Dendritic cell treated with granulocyte-macrophage colony-stimulating factor and Interleukin-4, amounts not matched to agents 40 ng/mL and 50 ng/mL, for 4 days (primary cell): ENCODE measurements around the gene MAS1L.

Experiments used
- H3K27ac Mint-ChIP-seq: one replicate; pipeline ENCODE4 v1.8.0; 2022; ENCODE audit warnings: mild to moderate bottlenecking, mixed read lengths
- H3K27me3 Mint-ChIP-seq: one replicate; pipeline ENCODE4 v1.8.0; 2022; ENCODE audit warnings: mild to moderate bottlenecking, mixed read lengths
- H3K36me3 Mint-ChIP-seq: one replicate; pipeline ENCODE4 v1.8.0; 2022; ENCODE audit warnings: low read depth, mixed read lengths
- H3K4me1 Mint-ChIP-seq: one replicate; pipeline ENCODE4 v1.8.0; 2022; ENCODE audit warnings: low read depth, mixed read lengths
- H3K4me3 Mint-ChIP-seq: one replicate; pipeline ENCODE4 v1.8.0; 2022; ENCODE audit warnings: mild to moderate bottlenecking, moderate library complexity, mixed read lengths
- H3K9me3 Mint-ChIP-seq: one replicate; pipeline ENCODE4 v1.8.0; 2022; ENCODE audit warnings: mixed read lengths
- intact Hi-C: fragments of 100-400 bp; cut with micrococcal nuclease; formaldehyde crosslinking; loops from one replicate; pipeline ENCODE4 v1.15.0; 2022

The MAS1L gene

GRCh38 chr6:29483735-29484134 lies 4.0 kb downstream of the MAS1L start:
- Mint-ChIP-seq H3K27me3 (no peaks in the 10 kb centered on the region), H3K4me1 (no peaks in the 10 kb centered on the region), H3K36me3 (no peaks in the 10 kb centered on the region), H3K4me3 (no peak overlapping the region), H3K27ac (no peak overlapping the region), H3K9me3 (no peaks in the 10 kb centered on the region)
- intact Hi-C loops, result no loop called here

- no peak overlapping the region for H3K27ac Mint-ChIP-seq
- H3K36me3 Mint-ChIP-seq, result no peaks in the 10 kb centered on the region
- no peaks in the 10 kb centered on the region for H3K27me3 Mint-ChIP-seq
- H3K4me1 Mint-ChIP-seq, result no peaks in the 10 kb centered on the region
- H3K4me3 Mint-ChIP-seq, result no peak overlapping the region
- intact Hi-C loops, result no loop called here
- no peaks in the 10 kb centered on the region for H3K9me3 Mint-ChIP-seq
Observed at GRCh38 chr6:29483186-29483585, 4.6 kb downstream of the MAS1L start.

GRCh38 chr6:29479560-29479959 lies 8.2 kb downstream of the MAS1L start:
- H3K36me3 Mint-ChIP-seq, result no peaks in the 10 kb centered on the region
- intact Hi-C loops, result no loop called here
- no peaks in the 10 kb centered on the region for H3K27me3 Mint-ChIP-seq
- no peak overlapping the region for H3K27ac Mint-ChIP-seq
- no peaks in the 10 kb centered on the region for H3K9me3 Mint-ChIP-seq
- no peaks in the 10 kb centered on the region for H3K4me1 Mint-ChIP-seq
- H3K4me3 Mint-ChIP-seq, result no peak overlapping the region

- Mint-ChIP-seq H3K9me3 (no peaks in the 10 kb centered on the region), H3K36me3 (no peaks in the 10 kb centered on the region), H3K4me3 (no peak overlapping the region), H3K27me3 (no peaks in the 10 kb centered on the region), H3K4me1 (no peaks in the 10 kb centered on the region), H3K27ac (no peak overlapping the region)
- intact Hi-C loops, result no loop called here
Observed at GRCh38 chr6:29478740-29479139, 9.0 kb downstream of the MAS1L start.

GRCh38 chr6:29477923-29478450 lies 9.8 kb downstream of the MAS1L start:
- Mint-ChIP-seq H3K4me1 (no peaks in the 10 kb centered on the region), H3K27ac (no peak overlapping the region), H3K4me3 (no peak overlapping the region), H3K9me3 (no peaks in the 10 kb centered on the region), H3K27me3 (no peaks in the 10 kb centered on the region), H3K36me3 (no peaks in the 10 kb centered on the region)
- intact Hi-C loops, result no loop called here

- H3K4me3 Mint-ChIP-seq, result no peak overlapping the region
- H3K4me1 Mint-ChIP-seq, result no peaks in the 10 kb centered on the region
- H3K9me3 Mint-ChIP-seq, result no peaks in the 10 kb centered on the region
- intact Hi-C loops, result no loop called here
- no peak overlapping the region for H3K27ac Mint-ChIP-seq
- no peaks in the 10 kb centered on the region for H3K27me3 Mint-ChIP-seq
- H3K36me3 Mint-ChIP-seq, result no peaks in the 10 kb centered on the region
Observed at GRCh38 chr6:29474996-29475395, 12.8 kb downstream of the MAS1L start.

GRCh38 chr6:29466241-29466640 lies 21.5 kb downstream of the MAS1L start:
- no peak overlapping the region for H3K27ac Mint-ChIP-seq
- no peaks in the 10 kb centered on the region for H3K27me3 Mint-ChIP-seq
- intact Hi-C loops, result no loop called here
- no peak overlapping the region for H3K4me3 Mint-ChIP-seq
- no peaks in the 10 kb centered on the region for H3K36me3 Mint-ChIP-seq
- H3K4me1 Mint-ChIP-seq, result no peaks in the 10 kb centered on the region
- no peaks in the 10 kb centered on the region for H3K9me3 Mint-ChIP-seq

- Mint-ChIP-seq H3K36me3 (no peaks in the 10 kb centered on the region), H3K27me3 (no peaks in the 10 kb centered on the region)
Observed at GRCh38 chr6:29465801-29466200, 22.0 kb downstream of the MAS1L start.

GRCh38 chr6:29465279-29465678 lies 22.5 kb downstream of the MAS1L start:
- Mint-ChIP-seq H3K4me1 (no peaks in the 10 kb centered on the region), H3K36me3 (no peaks in the 10 kb centered on the region), H3K4me3 (no peak overlapping the region), H3K9me3 (no peaks in the 10 kb centered on the region), H3K27ac (no peak overlapping the region), H3K27me3 (no peaks in the 10 kb centered on the region)
- intact Hi-C loops, result no loop called here

More at GRCh38 chr6:29465801-29466200, 22.0 kb downstream of the MAS1L start:
- no peak overlapping the region for H3K27ac Mint-ChIP-seq
- no peak overlapping the region for H3K4me3 Mint-ChIP-seq
- H3K9me3 Mint-ChIP-seq, result no peaks in the 10 kb centered on the region
- intact Hi-C loops, result no loop called here
- no peaks in the 10 kb centered on the region for H3K4me1 Mint-ChIP-seq

- no peak overlapping the region for H3K4me3 Mint-ChIP-seq
- intact Hi-C loops, result no loop called here
- H3K9me3 Mint-ChIP-seq, result no peaks in the 10 kb centered on the region
- no peaks in the 10 kb centered on the region for H3K27me3 Mint-ChIP-seq
- H3K4me1 Mint-ChIP-seq, result no peaks in the 10 kb centered on the region
- H3K36me3 Mint-ChIP-seq, result no peaks in the 10 kb centered on the region
- H3K27ac Mint-ChIP-seq, result no peak overlapping the region
Observed at GRCh38 chr6:29462022-29462421, 25.7 kb downstream of the MAS1L start.

- H3K4me1 Mint-ChIP-seq, result no peaks in the 10 kb centered on the region
- H3K36me3 Mint-ChIP-seq, result no peaks in the 10 kb centered on the region
- no peaks in the 10 kb centered on the region for H3K27me3 Mint-ChIP-seq
- H3K27ac Mint-ChIP-seq, result no peak overlapping the region
- no peaks in the 10 kb centered on the region for H3K9me3 Mint-ChIP-seq
- intact Hi-C loops, result no loop called here
- no peak overlapping the region for H3K4me3 Mint-ChIP-seq
Observed at GRCh38 chr6:29461021-29461814, 26.5 kb downstream of the MAS1L start.

GRCh38 chr6:29456971-29457370 lies 30.8 kb downstream of the MAS1L start, which contains the start of the genes OR11A1 and OR2H1:
OR11A1 (minus strand) TSS chr6:29457071; CDS start chr6:29427641, 29,430 bp downstream.
OR2H1 (plus strand) TSS chr6:29457155; CDS start chr6:29461770, 4,615 bp downstream.
- Mint-ChIP-seq H3K9me3 (no peaks in the 10 kb centered on the region), H3K27me3 (no peaks in the 10 kb centered on the region), H3K4me3 (no peak within 1 kb of the TSS), H3K4me1 (no peaks in the 10 kb centered on the region), H3K27ac (no peak within 1 kb of the TSS), H3K36me3 (no peaks in the 10 kb centered on the region)
- intact Hi-C loops, result no loop called here

- intact Hi-C loops, result no loop called here
- H3K4me1 Mint-ChIP-seq, result no peaks in the 10 kb centered on the region
- no peaks in the 10 kb centered on the region for H3K27me3 Mint-ChIP-seq
- H3K27ac Mint-ChIP-seq, result no peak overlapping the region
- H3K9me3 Mint-ChIP-seq, result no peaks in the 10 kb centered on the region
- H3K4me3 Mint-ChIP-seq, result no peak overlapping the region
- no peaks in the 10 kb centered on the region for H3K36me3 Mint-ChIP-seq
Observed at GRCh38 chr6:29451471-29452193, 36.1 kb downstream of the MAS1L start.

- Mint-ChIP-seq H3K4me1 (no peaks in the 10 kb centered on the region), H3K27me3 (no peaks in the 10 kb centered on the region), H3K4me3 (no peak overlapping the region), H3K27ac (no peak overlapping the region), H3K36me3 (no peaks in the 10 kb centered on the region), H3K9me3 (peaks cover 16% of the 10 kb centered on the region)
- intact Hi-C loops, result no loop called here
Observed at GRCh38 chr6:29447670-29448069, 40.1 kb downstream of the MAS1L start.
